ENCODE results near the gene SLC49A4. TPM values are rescaled to one million over a fixed set of nuclear protein-coding genes. Genes with fewer than 3 reads are reported as not detected.

The SLC49A4 gene
- total and polyA plus RNA-seq, 2 of the 13 experiments (the other 11 are each of a cell fraction or from before 2014, with no cell fraction given): 6.5 to 16.3 TPM

DNA sequence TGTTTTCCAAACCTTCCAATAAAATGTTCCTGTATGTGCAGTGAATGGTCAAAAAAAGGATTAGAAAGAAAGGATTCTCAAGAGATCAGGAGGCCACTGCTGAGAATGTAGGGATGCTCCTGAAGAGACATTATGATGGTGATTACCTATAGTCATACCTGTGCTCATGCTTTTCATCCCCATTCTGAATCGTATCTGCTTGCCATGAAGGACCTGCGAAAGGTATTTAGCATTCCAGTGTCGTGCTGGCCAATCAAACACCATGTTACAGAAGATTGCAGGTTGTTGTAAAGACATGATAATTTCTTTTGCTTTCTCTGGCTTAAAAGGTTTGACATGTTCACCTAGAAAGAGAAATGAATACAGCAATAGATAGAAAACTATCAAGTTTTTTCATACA lies 17.3 kb upstream of the SLC49A4 start (continued):
- no peak for TF ChIP-seq ZNF552 (CRISPR knock-in tag; IDR thresholded peaks at IDR 0.05; ENCODE audit: borderline replicate concordance)
- TF ChIP-seq EEA1 (CRISPR knock-in tag; IDR thresholded peaks at IDR 0.05; ENCODE audit: borderline replicate concordance): no peak
- no peak for TF ChIP-seq ZSCAN25 (CRISPR knock-in tag; IDR thresholded peaks at IDR 0.05)

DNA sequence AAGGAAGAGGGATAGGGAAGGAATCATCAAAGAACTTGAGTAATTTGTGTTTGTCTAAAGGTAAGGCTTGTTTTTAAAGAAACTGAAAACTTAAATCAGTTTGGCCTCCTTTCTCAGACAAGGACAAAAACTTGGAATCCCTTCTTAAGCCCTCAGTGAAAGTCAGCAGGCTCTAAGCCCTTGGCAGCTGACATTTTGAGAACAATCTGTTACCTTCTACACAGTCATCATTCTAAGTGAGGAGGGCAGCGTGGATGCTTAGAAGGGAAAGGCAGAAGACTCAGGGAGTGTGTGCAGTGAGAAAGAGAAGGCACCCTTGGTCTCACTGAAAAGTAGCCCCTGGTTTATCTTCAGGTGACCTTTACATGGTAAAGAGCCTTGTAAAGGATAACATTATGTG lies 12.1 kb upstream of the SLC49A4 start:
- H3K9ac ChIP-seq (ENCODE audit: insufficient read depth, low read depth, low read length): no peak overlapping the region
- in situ Hi-C loops (cut with HindIII; ENCODE audit: extremely low pct_ligation_motif_present, low pct_unique_long_range_greater_than_20kb): no loop called here
- H3K79me2 ChIP-seq (ENCODE audit: insufficient read depth, low read length): no peaks in the 10 kb centered on the region
- 94% methylated on average over 1 of the region's 1 CpG for WGBS (ENCODE audit: low lambda C conversion rate)
- no peaks in the 10 kb centered on the region; a peak in 1 of 5 replicates for H3K36me3 ChIP-seq (replicated peaks in 1 of 2; ENCODE audit: control insufficient read depth in 1 of 2, insufficient read depth in 2 of 2, low read length in 2 of 2)
- CTCF ChIA-PET (ENCODE audit: low intra/inter-chr PET ratio, low total read pairs): no interaction called here
- ATAC-seq (no peak), FAIRE-seq (no peak), DNase-seq (ENCODE audit: low spot score) (no peak)
- no TSS peak for BruUV-seq (replicated peaks)
- intact Hi-C loops (cut with micrococcal nuclease; ENCODE audit: unreplicated experiment): no loop called here
- no peak overlapping the region for H3K4me3 ChIP-seq (replicated peaks in 1 of 3; ENCODE audit: insufficient read depth in 1 of 3, low read depth in 2 of 3, low read length in 3 of 3)
- POLR2A ChIA-PET: no interaction called here
- peaks cover 18% of the 10 kb centered on the region for H3K4me1 ChIP-seq (ENCODE audit: insufficient read depth, low read length)
- H4K20me1 ChIP-seq (ENCODE audit: insufficient read depth, low read length): no peaks in the 10 kb centered on the region
- no peak overlapping the region for H2AFZ ChIP-seq (ENCODE audit: low read length)
- no peaks in the 10 kb centered on the region for H3K9me3 ChIP-seq (ENCODE audit: low read length)
- no peak overlapping the region for H3K4me2 ChIP-seq (ENCODE audit: low read depth, low read length)
- H3K27ac ChIP-seq (ENCODE audit: extremely low read length, insufficient read depth, low read length): no peak overlapping the region
- TF ChIP-seq AGO2 (optimal IDR thresholded peaks at IDR 0.05; ENCODE audit: low read depth, low read length): no peak
- TF ChIP-seq FOXP1 (IDR thresholded peaks at IDR 0.05): no peak
- no peak for TF ChIP-seq FOXP1 (CRISPR knock-in tag; IDR thresholded peaks at IDR 0.05)
- no peak for TF ChIP-seq XBP1 (CRISPR knock-in tag; IDR thresholded peaks at IDR 0.05)
- TF ChIP-seq SP140L (CRISPR knock-in tag; IDR thresholded peaks at IDR 0.05; ENCODE audit: borderline replicate concordance): no peak
- TF ChIP-seq ZFAT (CRISPR knock-in tag; conservative IDR thresholded peaks at IDR 0.05): no peak
- TF ChIP-seq ATM (IDR thresholded peaks at IDR 0.05; ENCODE audit: borderline replicate concordance): no peak
- TF ChIP-seq KAT7 (CRISPR knock-in tag; IDR thresholded peaks at IDR 0.05; ENCODE audit: borderline replicate concordance): no peak
- TF ChIP-seq ZNF660 (CRISPR knock-in tag; IDR thresholded peaks at IDR 0.05; ENCODE audit: borderline replicate concordance, low read depth): no peak
- no peak for TF ChIP-seq CHD4 (IDR thresholded peaks at IDR 0.05; ENCODE audit: borderline replicate concordance, low read length)
- TF ChIP-seq, protein P1, sequence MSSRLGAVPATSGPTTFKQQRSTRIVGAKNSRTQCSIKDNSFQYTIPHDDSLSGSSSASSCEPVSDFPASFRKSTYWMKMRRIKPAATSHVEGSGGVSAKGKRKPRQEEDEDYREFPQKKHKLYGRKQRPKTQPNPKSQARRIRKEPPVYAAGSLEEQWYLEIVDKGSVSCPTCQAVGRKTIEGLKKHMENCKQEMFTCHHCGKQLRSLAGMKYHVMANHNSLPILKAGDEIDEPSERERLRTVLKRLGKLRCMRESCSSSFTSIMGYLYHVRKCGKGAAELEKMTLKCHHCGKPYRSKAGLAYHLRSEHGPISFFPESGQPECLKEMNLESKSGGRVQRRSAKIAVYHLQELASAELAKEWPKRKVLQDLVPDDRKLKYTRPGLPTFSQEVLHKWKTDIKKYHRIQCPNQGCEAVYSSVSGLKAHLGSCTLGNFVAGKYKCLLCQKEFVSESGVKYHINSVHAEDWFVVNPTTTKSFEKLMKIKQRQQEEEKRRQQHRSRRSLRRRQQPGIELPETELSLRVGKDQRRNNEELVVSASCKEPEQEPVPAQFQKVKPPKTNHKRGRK (CRISPR knock-in tag; IDR thresholded peaks at IDR 0.05): no peak
- TF ChIP-seq PTBP1 (IDR thresholded peaks at IDR 0.05; ENCODE audit: low read depth, low read length, poor library complexity, severe bottlenecking): no peak
- TF ChIP-seq RBFOX2 (IDR thresholded peaks at IDR 0.05; ENCODE audit: low read depth, low read length): no peak
- TF ChIP-seq ZNF121 (CRISPR knock-in tag; IDR thresholded peaks at IDR 0.05): no peak
- no peak for TF ChIP-seq AGO1 (IDR thresholded peaks at IDR 0.05; ENCODE audit: low read depth, low read length, poor library complexity, severe bottlenecking)
- no peak for TF ChIP-seq ZNF616 (CRISPR knock-in tag; IDR thresholded peaks at IDR 0.05; ENCODE audit: low read depth)
- TF ChIP-seq ZKSCAN5 (CRISPR knock-in tag; IDR thresholded peaks at IDR 0.05): no peak
- no peak for TF ChIP-seq ZFP62 (CRISPR knock-in tag; IDR thresholded peaks at IDR 0.05)
- TF ChIP-seq SMAD1 (CRISPR knock-in tag; IDR thresholded peaks at IDR 0.05; ENCODE audit: borderline replicate concordance, low read depth): no peak
- TF ChIP-seq THYN1 (CRISPR knock-in tag; IDR thresholded peaks at IDR 0.05; ENCODE audit: borderline replicate concordance, low read depth): no peak
- no peak for TF ChIP-seq GPN1 (CRISPR knock-in tag; IDR thresholded peaks at IDR 0.05; ENCODE audit: borderline replicate concordance)
- H3K27me3 ChIP-seq (ENCODE audit: control insufficient read depth in 1 of 2, insufficient read depth in 2 of 2, low read length in 2 of 2): no peaks in the 10 kb centered on the region

All from HepG2 (cell line).